NCI-H2227 (cell line): ENCODE data around the gene BCAS1.

Experiments used
- DNase-seq: peaks from one replicate; lab custom pipeline; 2025; ENCODE audit not compliant: unreplicated experiment; lab: John Stamatoyannopoulos, UW

The BCAS1 gene

GRCh38 chr20:54051068-54051467, 19.3 kb downstream of the BCAS1 start:
- no peak for DNase-seq

DNA sequence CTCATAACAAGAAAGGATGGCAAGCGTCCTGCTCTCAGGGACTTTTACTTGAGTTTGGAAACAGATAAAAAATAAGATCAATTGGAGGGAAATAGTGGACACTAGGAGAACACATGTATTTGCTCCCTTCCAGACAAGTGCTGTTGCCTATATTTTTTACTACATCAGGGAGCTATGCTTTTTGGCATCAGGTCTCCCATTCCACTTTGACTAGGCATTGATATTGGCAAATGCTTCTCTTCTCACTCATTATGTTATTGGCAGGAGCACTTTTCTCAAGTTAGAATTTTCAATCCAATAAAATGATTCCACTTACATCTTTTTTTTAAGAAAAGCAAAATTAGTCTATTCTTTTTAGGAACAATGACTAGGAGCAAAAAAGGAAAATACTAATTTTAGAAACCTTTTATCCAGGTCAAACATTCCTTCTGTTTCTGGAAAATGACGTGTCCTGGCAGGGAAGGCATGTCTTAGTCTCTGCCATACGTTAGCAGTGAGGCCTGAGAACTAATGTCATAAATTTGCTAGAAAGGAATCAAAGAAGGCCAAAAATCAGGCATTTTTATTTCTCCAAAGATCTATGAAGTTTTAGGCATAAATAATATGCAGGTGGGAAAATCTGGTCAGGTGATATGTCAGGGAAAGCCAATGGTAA, 21.4 kb downstream of the BCAS1 start:
- no peak for DNase-seq

GRCh38 chr20:54048481-54048880, 21.9 kb downstream of the BCAS1 start:
- DNase-seq = no peak

DNA sequence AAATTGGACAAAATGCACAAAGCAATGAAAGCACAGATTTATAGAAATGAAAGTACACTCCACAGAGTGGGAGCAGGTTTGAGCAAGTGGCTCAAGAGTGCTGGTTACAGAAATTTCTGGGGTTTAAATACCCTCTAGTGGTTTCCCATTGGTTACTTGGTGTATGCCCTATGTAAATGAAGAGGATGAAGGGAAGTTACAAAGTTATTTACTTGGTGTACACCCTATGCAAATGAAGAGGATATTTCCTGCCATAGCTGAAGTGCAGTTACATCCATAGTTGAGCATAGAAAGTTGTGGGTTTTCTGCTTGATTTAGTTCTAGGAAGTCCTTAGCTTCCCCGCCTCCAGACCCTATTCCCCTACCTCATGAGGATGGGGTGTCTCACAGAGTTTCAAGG, 22.7 kb downstream of the BCAS1 start:
- DNase-seq = no peak

DNA sequence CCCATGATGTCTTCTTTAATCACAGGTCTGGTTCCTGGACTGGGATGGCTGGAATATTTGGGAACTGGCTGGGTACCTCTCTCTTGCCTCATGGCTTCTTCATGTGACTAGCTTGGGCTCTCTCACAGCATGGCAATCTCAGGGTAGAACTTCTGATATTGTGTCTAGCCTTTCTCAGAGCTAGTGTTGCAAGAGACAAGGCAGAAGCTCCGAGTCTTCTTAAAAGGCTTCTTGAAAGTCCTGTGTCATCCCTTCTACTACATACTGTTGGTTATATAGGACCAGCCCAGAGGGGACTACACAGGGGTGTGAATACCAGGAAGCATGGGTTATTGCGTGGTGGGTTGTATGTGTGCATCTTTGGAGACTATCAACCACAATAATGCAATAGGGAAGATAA, 23.3 kb downstream of the BCAS1 start:
- DNase-seq = no peak

- no peak for DNase-seq
Measured at GRCh38 chr20:54044156-54044555, 26.2 kb downstream of the BCAS1 start.

DNA sequence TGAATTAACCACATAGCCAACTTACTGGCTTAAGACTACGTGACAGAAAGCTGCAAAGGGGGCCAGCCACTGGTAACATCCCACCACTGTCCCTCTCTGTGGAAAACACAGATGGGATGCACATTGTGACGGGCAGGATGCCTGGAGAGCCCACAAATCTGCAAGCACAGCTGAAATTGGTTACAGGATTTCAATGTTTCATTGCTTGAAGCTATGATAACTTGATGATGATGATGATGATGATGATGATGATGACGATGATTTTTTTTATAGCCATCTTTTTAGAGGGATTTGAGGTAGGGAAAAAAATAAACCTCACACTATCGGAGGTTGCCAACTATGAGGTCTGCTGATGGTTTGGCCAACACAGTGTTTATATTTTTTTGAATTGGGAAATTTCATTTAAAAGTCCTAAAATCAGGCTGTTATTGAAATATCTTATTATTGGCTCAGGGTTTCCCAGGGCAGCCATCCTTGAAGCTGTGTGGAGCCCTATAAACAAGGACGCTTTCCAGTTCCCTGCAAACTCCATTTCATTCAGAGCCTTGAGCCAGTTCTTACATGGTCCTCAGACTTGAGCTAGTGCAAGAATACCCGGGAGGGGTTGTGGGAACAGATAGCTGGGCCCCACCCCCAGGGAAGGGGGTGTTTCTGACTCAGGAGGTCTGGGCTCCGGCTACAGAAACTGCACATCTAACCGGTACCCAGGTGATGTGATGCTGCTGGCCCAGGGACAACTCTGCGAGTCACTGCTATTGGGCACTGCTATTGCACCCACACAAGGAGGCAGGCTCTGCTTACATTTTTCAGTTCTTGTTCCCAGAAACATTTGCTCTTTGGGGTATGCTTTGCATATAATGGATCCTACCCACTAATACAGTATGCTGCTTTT, 27.1 kb downstream of the BCAS1 start:
- DNase-seq = no peak

- DNase-seq = no peak
Measured at GRCh38 chr20:54042021-54042420, 28.4 kb downstream of the BCAS1 start.

DNA sequence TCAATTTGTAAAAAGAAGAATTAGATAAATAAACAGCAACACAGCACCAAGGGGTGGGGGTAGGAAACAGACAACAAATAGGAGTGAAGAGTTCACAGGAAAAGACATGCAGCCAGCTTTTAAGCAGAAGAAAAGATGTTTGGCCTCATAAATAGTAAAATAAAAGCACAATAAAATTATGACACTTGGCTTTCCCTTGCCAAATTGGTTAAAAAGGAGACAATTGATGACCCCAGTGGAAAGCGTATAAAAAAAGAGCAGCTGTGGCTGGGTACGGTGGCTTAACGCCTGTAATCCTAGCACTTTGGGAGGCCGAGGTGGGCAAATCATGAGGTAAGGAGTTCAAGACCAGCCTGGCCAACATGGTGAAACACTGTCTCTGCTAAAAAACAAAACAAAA, 29.1 kb downstream of the BCAS1 start:
- no peak for DNase-seq

GRCh38 chr20:54040531-54040930, 29.9 kb downstream of the BCAS1 start:
- DNase-seq = no peak

DNA sequence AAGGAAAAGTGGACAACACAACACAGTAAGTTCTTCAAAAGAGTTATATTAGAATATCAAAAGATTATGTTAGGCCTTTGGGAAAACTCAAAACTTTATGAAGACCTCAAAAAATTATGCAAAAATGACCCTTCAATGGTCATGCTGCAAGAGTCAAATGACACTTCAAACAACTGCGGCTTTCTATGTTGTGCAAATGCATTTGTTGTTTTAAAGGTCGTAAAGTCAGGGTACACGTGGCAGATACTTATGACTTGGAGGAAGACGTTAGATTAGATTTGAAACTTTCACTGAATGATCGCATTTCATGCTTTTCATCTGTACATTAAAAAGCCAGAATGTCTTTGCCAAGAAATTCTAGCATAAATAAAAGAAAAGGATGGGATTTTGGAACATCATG, 31.4 kb downstream of the BCAS1 start:
- no peak for DNase-seq

GRCh38 chr20:54037525-54037924, 32.9 kb downstream of the BCAS1 start:
- DNase-seq = no peak

DNA sequence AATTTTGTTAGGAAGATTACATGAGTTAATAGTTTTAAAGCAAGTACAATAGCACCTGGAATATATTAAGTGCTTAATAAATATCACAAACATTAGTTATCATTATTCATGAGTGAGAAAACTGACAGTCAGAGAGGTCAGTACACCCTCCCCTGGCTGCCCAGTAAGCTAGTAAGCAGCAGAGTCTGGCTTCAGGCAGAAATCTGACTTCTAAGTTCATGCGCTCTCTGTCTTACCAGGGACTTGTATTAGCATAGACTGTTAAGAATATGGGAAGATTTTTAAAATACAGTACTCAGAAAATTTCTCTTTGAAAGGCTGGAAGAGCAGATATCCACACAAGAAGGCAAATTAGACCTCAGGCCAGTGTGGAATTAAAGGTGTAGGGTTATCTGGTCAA, 40.8 kb downstream of the BCAS1 start:
- no peak for DNase-seq

DNA sequence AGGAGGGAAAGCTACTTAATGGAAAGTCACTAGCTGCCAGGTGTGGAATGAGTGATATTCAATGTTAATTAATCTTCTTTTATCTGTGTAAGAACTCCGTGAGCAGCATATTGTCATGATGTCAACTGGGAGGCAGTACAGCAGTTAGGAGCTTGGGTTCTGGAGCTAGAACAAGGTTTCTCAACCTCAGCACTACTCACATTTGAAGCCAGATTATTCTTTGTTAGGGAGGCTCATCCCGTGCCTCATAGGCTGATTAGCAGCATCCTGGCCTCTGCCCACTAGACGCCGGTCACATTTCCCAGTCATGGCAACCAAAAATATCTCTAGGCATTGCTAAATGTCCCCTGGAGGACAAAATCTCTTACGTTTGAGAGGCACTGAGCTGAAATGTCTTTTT, 41.2 kb downstream of the BCAS1 start:
- DNase-seq = no peak

- DNase-seq = no peak
Measured at GRCh38 chr20:54028276-54029011, 42.0 kb downstream of the BCAS1 start.

DNA sequence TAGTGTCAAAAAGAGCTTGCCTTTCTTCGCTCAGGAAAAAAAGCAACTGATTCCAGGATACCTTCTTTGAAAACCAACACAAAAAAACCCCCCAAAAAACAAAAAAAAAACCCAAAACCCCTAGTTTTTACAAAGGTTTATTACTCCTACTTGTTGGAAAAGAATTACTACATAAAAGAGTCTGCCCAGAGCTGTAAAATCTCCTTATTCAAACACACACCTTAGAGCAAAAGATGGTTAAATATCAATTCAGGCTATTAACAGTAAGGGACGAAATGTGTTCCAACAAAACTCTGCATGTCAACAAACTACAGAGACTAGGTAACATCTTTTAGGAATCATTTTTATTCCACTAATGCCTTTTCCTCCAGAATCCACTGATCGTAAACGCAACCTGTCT, 42.7 kb downstream of the BCAS1 start:
- DNase-seq = no peak

GRCh38 chr20:54026295-54027064, 43.9 kb downstream of the BCAS1 start:
- DNase-seq = no peak

- DNase-seq = no peak
Measured at GRCh38 chr20:54025251-54025771, 45.1 kb downstream of the BCAS1 start.

GRCh38 chr20:54023406-54023805, 47.0 kb downstream of the BCAS1 start:
- no peak for DNase-seq

DNA sequence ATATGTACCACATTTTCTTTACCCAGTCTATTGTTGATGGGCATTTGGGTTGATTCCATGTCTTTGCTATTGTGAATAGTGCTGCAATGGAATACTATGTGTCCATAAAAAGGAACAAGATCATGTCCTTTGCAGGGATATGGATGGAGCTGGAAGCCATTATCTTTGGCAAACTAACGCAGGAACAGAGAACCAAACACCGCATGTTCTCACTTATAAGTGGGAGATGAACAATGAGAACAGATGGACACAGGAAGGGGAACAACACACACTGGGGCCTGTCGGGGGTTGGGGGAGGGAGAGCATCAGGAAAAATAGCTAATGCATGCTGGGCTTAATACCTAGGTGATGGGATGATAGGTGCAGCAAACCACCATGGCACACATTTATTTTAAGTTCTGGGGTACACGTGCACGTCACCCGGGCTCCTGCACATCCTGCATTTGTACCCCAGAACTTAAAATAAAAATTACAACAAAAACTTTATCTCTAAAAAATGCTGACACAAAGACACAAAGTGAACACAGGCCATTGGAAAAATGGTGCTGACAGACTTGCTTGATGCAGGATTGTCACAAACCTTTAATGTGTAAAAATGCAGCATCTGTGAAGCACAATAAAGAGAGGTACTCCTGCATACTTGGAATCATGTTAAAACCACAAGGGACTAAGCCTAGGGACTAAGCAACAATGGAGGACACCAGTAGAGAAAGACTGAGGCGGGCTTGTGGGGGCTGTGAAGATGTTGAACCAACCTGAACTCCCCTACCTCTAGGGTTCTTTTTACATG, 48.8 kb downstream of the BCAS1 start:
- no peak for DNase-seq
